KBM-7 (cell line): ENCODE data around the gene NELL2.

Source experiments
- DNase-seq: peaks from one replicate; pipeline ENCODE4 v3.0.0-alpha.2; 2015
- in situ Hi-C: fragments of 300-500 bp; cut with MboI; formaldehyde crosslinking; loops from 2 replicates; pipeline ENCODE4 v1.14.3; 2020; ENCODE audit warnings: low sequenced_read_pairs, low pct_unique_long_range_greater_than_20kb, mixed read lengths

NELL2 gene

GRCh38 chr12:44573723-44574122 lies 302.4 kb downstream of the NELL2 start:
- no peak for DNase-seq
- in situ Hi-C loops = no loop called here

- in situ Hi-C loops = no loop called here
- DNase-seq = no peak
These were observed 305.0 kb downstream of the NELL2 start for GRCh38 chr12:44571006-44571550.

- DNase-seq = no peak
- in situ Hi-C loops = no loop called here
These were observed 306.0 kb downstream of the NELL2 start for GRCh38 chr12:44570036-44570583.

- in situ Hi-C loops = no loop called here
- DNase-seq = no peak
These were observed 311.0 kb downstream of the NELL2 start for GRCh38 chr12:44565163-44565562.

- no peak for DNase-seq
- in situ Hi-C loops = no loop called here
These were observed 312.6 kb downstream of the NELL2 start for GRCh38 chr12:44563486-44563885.

- in situ Hi-C loops = no loop called here
These were observed 317.6 kb downstream of the NELL2 start for GRCh38 chr12:44558340-44559100.

GRCh38 chr12:44555454-44555853 lies 320.7 kb downstream of the NELL2 start:
- in situ Hi-C loops = no loop called here
- no peak for DNase-seq

More at GRCh38 chr12:44558340-44559100, 317.6 kb downstream of the NELL2 start:
- DNase-seq = no peak

- in situ Hi-C loops = no loop called here
- no peak for DNase-seq
These were observed 324.5 kb downstream of the NELL2 start for GRCh38 chr12:44551631-44552030.

GRCh38 chr12:44550377-44550776 lies 325.7 kb downstream of the NELL2 start:
- in situ Hi-C loops = no loop called here
- DNase-seq = no peak

GRCh38 chr12:44546060-44546459 lies 330.1 kb downstream of the NELL2 start:
- in situ Hi-C loops = no loop called here
- no peak for DNase-seq

GRCh38 chr12:44544018-44544417 lies 332.1 kb downstream of the NELL2 start:
- DNase-seq = no peak
- in situ Hi-C loops = no loop called here

GRCh38 chr12:44542716-44543115 lies 333.4 kb downstream of the NELL2 start:
- no peak for DNase-seq
- in situ Hi-C loops = no loop called here

- in situ Hi-C loops = no loop called here
- DNase-seq = no peak
These were observed 338.8 kb downstream of the NELL2 start for GRCh38 chr12:44537354-44537753.

GRCh38 chr12:44532940-44533339 lies 343.2 kb downstream of the NELL2 start:
- in situ Hi-C loops = no loop called here
- no peak for DNase-seq

GRCh38 chr12:44531320-44531971 lies 344.7 kb downstream of the NELL2 start:
- in situ Hi-C loops = no loop called here
- no peak for DNase-seq

GRCh38 chr12:44526655-44527182 lies 349.4 kb downstream of the NELL2 start:
- in situ Hi-C loops = no loop called here
- DNase-seq = no peak

GRCh38 chr12:44525806-44526654 lies 350.1 kb downstream of the NELL2 start:
- no peak for DNase-seq
- in situ Hi-C loops = no loop called here

GRCh38 chr12:44523828-44524227 lies 352.3 kb downstream of the NELL2 start:
- no peak for DNase-seq
- in situ Hi-C loops = no loop called here

- no peak for DNase-seq
- in situ Hi-C loops = no loop called here
These were observed 354.4 kb downstream of the NELL2 start for GRCh38 chr12:44521702-44522101.
